ENCODE results near the gene MUSK.

MUSK gene

DNA sequence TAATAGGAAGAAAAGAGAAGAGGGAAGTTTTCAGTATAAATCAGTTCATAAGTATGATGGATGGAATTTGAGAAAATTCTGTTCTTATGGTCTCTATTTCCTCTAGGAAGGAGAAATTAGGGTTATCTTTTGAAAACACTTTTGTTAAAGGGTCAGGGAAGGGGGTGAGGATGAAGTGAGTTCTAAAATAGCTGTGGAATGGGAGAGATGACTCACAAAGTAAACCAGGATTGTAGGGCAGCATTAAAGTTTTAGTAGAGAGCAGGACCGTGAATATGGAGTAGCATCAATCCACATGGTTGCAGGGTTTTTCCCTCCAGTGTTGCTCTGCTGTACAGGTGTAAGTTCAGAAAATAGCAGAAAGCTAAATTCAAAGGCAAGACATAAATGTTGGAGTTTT lies 32.4 kb downstream of the MUSK start:
- DNase-seq: no peak

DNA sequence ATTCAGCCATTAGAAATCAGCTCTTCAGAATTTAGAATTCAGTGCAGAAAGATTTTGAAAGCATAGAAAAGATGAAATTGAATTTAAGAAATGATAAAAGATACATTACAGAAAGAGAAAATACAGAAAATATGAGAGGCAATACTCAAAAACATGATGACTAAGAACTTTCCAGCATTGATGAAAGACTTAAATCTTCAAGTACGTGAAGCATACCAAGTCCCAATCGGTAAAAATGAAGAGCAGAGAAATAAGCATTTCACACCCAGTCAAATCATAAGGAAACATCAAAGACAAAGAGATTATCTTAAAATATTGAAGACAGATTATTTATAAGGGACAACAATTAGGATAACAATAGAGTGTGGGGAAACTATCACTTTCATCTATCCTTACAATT lies 35.1 kb downstream of the MUSK start:
- no peak for DNase-seq

DNA sequence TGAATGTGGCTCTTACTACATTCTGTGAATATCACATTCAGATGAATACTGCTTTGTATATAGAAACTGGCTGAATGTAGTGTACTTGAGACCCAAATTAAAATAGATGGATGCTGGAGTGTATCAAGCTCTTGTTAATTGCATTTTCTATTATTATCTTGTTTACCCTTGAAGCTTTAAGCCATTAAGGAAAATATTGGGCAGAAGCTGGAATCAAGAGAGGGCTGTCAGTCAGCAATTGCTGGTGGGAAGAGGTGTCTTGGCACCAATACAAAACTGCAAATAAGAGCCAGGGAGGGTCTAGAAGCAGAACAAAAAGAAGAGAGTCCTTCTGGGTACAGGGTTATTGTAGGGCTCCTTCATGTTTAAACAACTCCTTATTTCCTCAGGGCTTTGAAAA lies 38.8 kb downstream of the MUSK start:
- peak; percentile 14 for DNase-seq

DNA sequence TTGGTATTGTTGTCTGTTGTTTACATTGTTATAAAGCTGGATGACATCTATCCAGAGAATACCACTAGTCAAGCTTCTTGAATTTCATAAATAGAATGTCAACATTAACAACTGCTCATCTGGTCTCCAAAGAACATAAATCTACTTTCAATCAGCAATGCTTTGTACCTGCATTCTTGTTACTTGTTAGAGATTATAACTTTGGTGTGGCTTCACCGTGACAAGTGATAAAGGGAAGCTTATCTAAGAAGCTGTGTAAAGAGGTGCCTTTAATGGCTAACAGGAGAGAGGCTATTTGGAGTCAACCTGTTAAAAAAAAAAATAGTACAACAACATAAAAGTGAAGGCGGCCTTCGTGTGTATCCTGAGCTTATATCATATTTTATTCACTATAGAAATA lies 41.8 kb downstream of the MUSK start:
- DNase-seq: no peak

DNA sequence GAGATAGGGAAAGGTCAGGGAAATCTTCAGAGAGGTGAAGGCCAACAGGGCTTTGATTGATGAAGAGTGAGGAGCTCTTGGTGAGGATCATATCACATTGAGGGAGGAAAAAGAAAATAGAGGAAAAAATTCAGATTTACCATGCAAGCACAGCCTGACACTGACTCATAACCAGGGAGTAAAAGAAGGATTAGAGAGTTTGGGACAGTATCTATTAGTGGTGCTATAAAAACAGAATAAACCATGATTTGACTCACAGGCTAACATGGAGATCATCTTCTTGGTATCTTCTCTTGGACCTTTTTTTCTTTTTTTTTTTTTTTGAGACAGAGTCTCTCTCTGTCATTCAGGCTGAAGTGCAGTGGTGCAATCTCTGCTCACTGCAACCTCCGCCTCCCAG lies 44.4 kb downstream of the MUSK start:
- no peak for DNase-seq

DNA sequence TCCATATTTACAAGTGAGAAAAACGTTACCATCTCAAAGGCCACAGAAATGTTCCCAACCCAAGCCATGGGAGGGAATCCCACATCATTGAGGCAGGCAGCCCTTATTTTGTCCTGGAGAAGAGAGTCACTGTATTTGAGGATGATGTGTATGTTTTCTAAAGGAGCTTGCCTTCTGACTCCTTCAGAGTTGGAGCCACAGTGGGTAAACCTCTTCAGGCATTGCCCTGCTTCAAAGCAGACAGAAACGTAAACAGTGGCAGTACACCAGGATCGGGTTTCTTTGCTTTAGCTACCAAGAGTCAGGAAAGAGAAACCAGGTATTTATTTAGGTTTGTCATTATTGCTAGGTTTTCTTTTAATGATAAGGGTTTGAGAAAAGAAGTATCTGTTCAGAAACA lies 45.7 kb downstream of the MUSK start:
- DNase-seq: no peak

DNA sequence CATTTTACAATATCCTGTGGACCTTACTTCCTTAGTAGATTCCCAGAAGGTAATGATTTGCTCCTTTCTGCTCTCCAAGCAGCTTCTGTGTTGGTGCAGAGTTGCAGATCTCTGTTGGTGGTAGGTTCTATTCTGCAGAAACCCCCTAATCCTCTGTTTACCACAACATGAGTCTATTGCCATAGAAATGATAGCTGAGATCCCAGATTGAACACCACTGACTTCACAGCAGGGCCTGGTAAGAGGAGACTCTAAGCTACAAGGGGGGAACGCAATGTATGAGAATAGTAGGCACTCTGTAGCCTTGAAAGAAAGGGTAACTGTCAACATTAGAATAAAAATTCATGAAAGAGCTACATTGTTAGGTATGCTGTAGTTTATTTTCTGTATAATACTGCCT lies 59.5 kb downstream of the MUSK start:
- peak; percentile 44 for DNase-seq

DNA sequence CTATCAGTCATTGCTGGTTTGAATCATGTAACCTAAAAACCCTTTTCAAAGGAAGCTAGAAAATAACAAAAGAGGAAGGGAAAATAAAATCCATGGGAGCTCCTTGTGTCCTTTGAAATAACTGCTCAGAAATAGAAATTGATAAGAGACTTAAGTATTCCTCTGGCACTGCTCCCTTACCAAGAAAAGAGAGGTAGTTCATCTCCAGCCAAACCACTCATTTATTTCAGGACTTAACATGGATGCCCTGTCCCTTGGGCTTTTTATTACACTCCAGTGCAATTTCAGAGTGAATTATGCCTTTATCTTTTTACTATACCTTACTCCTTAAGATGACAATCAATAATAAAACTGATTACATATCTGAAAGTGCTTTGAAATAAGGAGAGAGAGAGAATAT lies 61.0 kb downstream of the MUSK start:
- no peak for DNase-seq

DNA sequence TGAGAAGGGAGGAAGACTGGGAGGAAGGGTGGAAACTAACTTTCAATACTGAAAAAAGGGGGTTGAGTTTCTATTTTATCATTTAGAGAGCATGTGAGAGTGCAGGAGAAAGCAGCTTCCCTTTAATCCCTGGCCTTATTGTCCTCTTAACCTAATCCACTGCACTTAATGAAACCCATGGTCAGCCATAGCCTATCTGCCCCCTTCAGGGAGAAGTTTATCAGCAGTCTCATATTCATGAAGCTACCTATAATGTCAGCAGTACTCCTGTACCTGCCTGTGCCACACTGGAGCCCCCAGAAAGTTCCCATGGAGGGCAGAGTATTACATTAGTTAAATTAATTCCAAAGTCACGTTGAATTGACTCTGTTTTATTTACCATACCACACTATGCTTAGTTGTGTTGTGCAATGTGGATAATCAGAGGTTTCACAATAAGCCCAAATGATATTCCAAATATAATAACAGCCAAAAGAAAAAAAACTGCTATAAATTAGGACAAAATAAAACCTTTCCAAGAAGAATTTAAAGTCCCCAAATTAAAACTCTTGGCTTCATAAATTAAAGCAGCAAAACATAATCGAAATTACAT lies 62.9 kb downstream of the MUSK start:
- DNase-seq: peak; percentile 59

DNA sequence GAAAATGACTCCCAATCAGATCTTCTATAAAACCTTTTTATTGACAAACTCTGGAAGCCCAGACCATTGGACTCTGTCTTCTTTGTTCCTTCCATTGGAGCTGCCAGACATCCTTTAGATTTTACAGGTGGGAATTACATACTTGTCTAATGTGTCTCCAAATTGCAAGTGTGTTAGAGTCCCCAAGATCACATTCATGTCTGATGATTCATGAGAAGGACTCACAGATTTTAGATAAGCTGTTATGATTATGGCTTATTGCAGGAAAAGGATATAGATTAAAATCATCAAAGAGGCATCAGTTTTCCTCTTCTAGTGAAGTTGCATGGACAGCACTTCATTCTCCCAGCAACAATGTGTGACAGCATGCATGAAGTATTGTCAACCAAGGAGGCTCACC lies 70.4 kb downstream of the MUSK start:
- no peak for DNase-seq

DNA sequence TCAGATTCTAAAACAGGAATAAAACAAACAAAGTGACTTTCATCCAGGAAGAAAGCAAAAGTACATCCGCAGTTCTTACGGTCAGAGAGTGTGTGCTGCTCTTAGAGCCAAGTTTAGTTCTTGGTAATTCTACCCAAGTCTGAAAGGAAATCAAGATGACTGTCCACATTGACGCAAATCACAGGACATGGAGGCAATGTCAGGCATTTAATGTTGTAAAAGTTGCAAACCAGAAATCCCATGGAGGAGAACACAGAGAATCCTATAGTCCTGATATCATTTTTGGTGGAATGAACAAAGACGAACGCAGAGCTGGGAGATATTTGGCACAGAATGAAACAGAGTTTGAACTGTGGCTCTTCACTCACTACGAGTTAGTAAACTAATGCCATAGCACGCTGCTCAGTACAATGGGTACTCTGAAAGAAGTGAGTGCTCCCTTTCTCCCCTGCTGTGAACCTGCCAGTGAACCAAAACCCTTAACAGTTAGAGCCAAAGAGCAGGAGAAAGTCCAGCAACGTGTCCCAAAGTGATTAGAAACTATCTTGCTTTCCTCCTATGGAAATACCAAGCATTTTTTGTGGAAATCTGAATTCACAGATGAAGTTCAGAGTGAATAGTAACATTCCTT lies 74.3 kb downstream of the MUSK start:
- no peak for DNase-seq

DNA sequence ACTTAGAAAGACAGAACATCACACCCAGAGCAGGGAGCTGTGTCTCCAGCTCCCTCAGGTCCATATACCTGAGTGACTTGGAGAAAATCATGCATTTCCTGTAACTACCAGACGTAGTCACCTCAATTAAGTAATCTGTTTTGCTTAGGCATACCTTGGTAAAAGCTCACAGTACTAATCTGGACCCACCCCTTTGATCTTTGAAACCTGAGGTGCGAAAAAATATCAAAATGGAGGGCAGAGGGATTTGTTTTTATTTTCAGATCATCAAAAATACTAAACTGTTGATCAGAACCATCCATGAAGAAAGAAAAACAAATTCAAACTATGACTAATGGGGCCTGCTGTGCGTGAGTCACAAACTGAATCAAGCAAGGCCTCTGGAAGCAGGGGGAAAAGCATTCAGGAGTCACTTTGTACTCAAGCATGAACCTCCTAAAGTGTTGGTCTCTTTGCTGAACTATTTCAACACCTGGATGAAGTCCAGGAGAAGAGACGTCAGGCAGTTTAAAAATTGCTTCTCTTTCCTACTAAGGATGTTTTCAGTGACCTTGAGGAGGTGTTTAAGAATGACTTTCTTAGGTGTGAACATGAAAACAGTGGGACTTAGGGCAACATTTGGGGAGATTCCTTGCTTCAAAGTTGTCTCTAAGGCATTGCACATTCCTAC lies 76.3 kb downstream of the MUSK start:
- DNase-seq: no peak

DNA sequence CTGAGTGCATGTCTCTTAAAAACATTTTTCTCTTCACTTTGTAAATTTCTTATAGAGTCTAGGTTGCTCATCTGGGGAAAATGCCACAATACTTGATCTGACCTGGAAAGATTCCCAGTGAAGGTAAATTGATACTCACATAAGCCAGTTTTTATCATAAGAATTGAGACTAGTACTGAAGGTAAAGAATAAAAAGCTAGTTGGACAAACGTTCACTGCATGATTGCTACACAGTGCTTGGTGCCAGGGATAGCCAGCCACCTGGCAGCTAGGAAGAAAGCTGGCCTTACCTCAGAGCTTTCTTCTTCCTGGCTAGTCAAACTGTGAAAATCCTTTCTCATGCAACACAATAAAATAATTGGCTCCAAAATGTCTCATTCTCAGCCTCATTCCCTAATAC lies 77.1 kb downstream of the MUSK start:
- no peak for DNase-seq

DNA sequence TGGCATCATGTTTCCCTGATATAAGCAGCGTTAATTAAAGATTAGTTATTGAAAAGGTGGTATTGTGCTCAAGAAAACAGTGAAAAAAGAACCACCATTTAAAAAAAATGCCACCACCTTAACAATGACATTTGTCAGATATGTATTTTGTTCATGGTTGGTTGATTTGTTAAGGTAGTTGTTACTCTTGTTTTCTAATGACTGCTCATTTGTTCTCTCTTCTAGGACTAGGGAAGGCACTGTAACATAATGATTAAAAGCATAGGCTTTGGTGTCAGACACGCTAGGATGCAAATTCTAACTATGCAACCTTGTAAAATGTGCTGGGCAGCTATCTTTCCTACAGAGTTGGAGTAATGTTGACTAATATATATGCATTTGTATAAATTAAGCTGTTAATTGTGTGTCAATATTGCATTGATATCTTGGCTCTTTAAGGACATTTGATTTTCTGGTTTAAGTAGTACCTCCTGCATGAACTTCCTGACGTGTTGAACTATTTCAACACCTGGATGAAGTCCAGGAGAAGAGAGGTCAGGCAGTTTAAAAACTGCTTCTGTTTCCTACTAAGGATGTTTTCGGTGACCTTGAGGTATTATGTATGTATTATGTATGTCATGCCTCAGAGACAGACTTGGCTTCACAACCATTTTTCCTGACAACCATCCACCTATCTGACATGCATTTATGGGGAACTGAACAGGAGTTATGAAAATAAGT lies 77.8 kb downstream of the MUSK start:
- no peak for DNase-seq

DNA sequence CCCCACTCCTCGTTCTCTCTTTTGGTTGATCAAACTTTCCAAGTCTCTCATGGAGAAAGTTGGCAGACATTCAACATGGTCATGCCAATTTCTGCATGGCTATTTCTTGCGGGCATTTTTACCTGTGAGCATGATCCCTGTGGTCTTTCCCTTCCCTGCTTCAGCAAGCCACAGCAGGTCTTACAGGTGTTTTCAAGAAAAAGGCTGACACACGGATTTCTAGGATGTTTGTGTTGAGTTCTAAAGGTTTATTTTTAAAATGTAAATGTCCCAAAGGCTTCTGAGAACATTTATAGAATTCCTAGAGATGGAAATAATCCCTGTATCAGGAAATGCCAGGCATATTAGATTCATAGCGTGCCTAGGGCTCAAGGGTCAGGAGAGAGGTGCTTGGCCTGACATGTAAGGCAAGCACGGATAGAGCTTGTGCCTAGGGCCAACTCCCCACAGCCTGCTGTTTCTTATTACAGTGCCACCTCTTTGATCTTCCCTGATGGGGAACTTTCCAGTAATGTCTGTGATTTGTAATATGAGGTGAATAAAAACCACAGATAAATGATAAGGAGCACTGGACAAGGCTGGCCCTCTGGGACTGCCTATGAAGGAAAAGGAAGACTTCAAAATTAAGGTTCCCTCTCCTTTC lies 79.8 kb downstream of the MUSK start:
- DNase-seq: no peak

DNA sequence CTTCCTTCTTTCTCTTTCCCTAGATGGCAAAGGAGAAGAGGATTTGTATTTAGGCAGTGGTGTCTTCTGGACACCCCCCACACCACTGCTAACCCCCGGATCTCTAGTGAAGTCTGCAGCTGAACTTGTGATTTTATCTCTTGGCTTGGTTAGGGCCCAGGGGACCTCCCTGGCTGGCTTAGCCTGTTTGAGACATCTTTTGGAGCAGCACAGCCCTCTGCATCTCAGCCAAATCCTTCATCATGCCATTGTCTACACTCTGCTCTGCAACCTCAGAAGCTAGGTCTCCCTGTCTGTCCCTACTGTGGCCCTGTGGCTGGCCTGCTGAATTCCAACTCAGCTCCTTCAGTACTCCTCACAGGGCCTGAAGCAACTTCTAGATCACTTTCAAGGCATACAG lies 81.7 kb downstream of the MUSK start:
- DNase-seq: no peak

DNA sequence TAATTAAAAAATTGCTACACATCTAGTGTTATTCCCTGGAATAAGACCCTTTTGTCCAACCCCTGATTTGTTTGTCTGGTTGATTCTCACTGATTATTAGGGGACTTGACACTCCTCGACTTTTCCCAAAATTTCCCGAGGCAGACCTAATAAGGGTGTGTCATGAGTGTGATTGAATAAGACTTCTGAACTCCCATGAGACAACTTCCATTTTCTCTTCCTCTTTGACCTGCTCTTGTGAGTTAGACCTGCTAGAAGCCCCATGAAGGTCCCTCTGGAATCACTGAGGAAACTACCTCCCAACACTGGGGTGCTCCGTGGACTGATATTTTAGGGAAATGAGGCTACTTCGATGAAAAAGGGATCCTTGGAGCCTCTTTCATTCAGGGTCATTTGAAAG lies 83.4 kb downstream of the MUSK start:
- no peak for DNase-seq

DNA sequence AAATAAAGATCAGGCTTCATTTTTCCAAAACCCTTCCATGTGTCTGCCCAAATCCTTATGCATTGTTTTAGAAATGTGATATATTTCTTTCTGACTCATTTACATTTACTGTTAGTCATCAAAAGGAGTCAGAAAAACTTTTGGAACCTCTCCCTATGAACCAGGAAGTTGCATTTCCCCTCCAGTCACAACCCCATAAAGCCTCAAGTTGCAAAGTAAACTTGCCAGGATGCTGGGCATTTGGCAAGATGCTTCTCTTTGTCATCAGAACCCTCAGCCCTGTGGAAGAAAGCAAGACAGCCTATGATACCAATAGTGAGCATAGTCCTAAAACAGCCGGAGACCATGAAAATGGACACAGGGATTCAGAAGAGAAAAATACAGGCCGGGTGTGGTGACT lies 84.2 kb downstream of the MUSK start:
- no peak for DNase-seq

DNA sequence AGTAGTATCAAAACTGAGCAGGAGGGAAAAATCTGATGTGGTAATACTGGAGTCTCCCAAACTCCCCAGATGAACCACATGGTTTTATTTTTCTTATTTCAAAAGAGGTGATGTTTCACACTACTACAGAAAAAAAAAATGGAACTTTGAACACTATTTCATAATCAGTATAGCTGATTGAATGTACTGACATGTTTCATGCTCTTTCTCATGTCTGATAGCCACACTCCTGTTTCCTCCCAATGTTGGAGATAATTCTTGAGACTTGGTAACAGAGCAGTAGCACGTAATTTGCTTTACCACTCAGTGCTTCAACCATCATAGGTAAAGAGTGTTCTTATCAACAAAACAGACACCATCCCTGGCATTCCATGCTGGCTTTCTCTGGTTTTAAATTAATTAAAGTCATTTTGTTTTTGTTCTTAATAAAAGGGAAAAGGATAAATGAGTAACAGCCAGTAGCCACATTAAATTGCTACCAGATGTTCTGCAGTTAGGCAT lies 85.2 kb downstream of the MUSK start:
- DNase-seq: no peak

DNA sequence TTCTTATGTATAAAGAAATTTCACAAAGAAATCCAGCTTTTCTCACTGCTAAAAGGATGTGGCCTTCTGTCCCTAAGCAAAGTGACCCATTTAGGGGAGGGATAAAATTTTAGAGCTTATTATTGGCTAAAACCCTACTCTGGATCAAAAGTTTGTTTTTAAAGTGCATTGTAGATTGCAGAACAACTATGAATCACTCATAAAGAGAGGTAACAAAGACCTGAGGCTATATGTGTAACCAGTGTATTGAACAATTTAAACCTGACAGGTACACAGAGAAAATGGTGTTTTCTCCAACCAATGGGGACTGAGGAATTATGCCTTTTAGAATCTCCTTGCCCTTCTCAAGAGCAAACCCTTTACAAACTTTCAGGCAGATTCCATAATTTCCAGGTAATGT lies 86.6 kb downstream of the MUSK start:
- DNase-seq: no peak

DNA sequence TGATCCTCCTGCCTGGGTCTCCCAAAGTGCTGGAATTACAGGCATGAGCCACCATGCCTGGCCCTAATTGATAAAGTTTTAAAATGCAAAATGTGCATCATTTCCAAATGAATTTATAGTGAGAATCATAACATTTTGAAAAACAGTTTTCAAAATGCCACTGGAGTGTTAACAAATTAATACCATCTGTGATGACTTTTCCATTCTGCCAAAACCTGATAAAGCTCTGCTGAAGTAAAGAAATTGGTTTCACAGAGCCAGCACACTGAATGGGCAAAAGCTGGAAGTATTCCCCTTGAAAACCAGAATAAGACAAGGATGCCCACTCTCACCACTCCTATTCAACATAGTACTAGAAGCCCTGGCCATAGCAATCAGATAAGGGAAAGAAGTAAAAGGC lies 89.6 kb downstream of the MUSK start:
- DNase-seq: no peak

DNA sequence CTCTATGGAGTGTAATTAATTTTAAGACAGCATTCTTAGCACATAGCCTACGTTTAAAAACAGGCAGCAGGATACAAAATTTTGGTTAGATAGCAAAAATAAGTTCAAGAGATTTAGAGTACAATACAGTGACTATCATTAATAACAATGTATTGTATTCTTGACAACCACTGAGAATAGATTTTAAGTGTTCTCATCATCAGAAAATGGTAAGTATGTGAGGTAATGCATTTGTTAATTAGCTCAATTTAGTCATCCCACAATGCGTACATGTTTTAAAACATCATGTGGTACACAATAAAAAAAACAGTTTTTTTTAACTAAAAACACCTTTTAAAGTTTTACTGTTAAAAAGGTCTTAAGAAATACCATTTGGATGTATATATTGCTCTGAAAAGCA lies 94.2 kb downstream of the MUSK start:
- DNase-seq: no peak

DNA sequence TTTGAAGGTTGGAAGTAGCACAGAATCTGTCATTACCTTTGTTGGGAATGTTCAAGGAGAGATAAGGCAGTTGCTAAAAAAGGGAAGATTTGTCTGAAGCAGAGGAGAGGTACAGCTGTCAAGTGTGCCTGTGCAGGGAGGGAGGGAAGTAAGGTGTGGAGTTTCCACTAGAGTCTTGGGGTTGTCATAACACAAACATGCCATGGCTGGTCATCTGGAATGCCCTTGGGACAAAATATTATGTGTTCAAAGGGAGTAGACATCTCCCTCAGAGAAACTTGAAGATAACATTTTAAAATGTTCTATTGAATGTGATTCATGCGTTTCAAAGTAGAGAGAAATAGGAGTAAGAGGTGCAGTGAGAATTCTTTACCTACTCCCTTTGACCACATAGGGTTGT lies 95.0 kb downstream of the MUSK start:
- DNase-seq: no peak

DNA sequence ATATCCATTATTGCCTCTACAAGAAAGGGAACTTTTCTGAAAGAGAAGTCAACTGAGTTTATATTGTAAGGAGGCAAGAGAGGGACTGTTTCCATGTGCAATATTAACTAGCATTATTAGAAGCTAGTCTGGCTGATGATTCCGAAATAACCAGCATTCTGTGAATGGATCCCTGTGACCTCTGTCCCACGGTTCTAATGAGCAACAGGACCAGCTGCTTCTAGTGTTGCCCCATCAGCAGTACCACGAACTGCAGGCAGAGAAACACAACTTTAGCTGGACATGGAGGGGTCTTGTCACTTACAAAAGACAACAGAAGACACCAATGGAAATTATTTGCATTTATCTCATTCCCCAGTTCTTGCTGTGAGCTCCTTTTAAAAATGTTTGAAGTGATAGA lies 95.4 kb downstream of the MUSK start:
- no peak for DNase-seq
